GM12878 (cell line): ENCODE data around the gene IQGAP3. TPM values are rescaled to one million over a fixed set of nuclear protein-coding genes. Genes with fewer than 3 reads are reported as not detected.

Source experiments
- ATAC-seq: fragments of 200-7000 bp; cut with Tn5 transposase; 3 replicates; pipeline ENCODE4 v1.9.1; 2020; ENCODE audit warnings: mild to moderate bottlenecking, moderate library complexity
- BruUV-seq: library from RNA; stranded (reverse); fragments of 400-500 nt; replicated peaks from 2 replicates; lab custom pipeline; 2021; lab: Mats Ljungman, UMichigan
- CTCF ChIA-PET: fragments of 300-600 bp; sonication (Branson Sonifier 250); formaldehyde crosslinking; extraction: SDS; loops from one replicate; lab custom pipeline; 2021; ENCODE audit warnings: inconsistent platforms; lab: Yijun Ruan, JAX
- POLR2A ChIA-PET: fragments of 350-600 bp; formaldehyde crosslinking; extraction: SDS; loops from one replicate; lab custom pipeline; 2021; ENCODE audit warnings: inconsistent platforms; lab: Charles Lee
- RAD21 ChIA-PET: fragments of 300-600 bp; sonication (Branson Sonifier 250); formaldehyde crosslinking; loops from one replicate; lab custom pipeline; 2023; ENCODE audit warnings: antibody characterized with exemption; ENCODE audit not compliant: unreplicated experiment; lab: Charles Lee
- SMC1A ChIA-PET: fragments of 300-600 bp; sonication (Branson Sonifier 250); formaldehyde crosslinking; loops from one replicate; lab custom pipeline; 2023; ENCODE audit not compliant: unreplicated experiment, uncharacterized antibody; lab: Charles Lee
- DNase-seq: peaks from one replicate; pipeline ENCODE4 v3.0.0-alpha.2; 2011; ENCODE audit warnings: low read depth, low spot score
- FAIRE-seq: peaks from 3 replicates; lab custom pipeline; 2011; peaks lifted over from hg19 to GRCh38; lab: Jason Lieb, UNC
- H2AFZ ChIP-seq: 2 replicates; pipeline ENCODE4 v1.6.0; 2011; ENCODE audit warnings: low read depth, low read length, control low read depth; ENCODE audit not compliant: control insufficient read depth
- H3K27ac ChIP-seq: 2 replicates; pipeline ENCODE4 v1.5.1; 2011; ENCODE audit warnings: control low read depth; ENCODE audit not compliant: control insufficient read depth, insufficient read depth
- H3K27me3 ChIP-seq, 2 experiments: replicated peaks in 1 of 2; 2 replicates each; pipeline versions ENCODE4 v1.6.0 to v1.6.1; 2011; ENCODE audit warnings: low read length in 1 of 2; ENCODE audit not compliant: control insufficient read depth in 2 of 2, insufficient read depth in 2 of 2
- H3K36me3 ChIP-seq, 2 experiments: 2 replicates each; pipeline ENCODE4 v1.5.1; 2011; ENCODE audit warnings: low read length in 1 of 2; ENCODE audit not compliant: control insufficient read depth in 2 of 2, insufficient read depth in 2 of 2
- H3K4me1 ChIP-seq: 2 replicates; pipeline ENCODE4 v1.6.1; 2011; ENCODE audit warnings: mild to moderate bottlenecking, low read length, moderate library complexity, mixed read lengths; ENCODE audit not compliant: control insufficient read depth, insufficient read depth
- H3K4me2 ChIP-seq: 2 replicates; pipeline ENCODE4 v1.6.0; 2011; ENCODE audit warnings: control low read depth; ENCODE audit not compliant: control insufficient read depth, insufficient read depth
- H3K4me3 ChIP-seq: fragments of 200-600 bp; sonication (generic); 2 replicates; pipeline ENCODE4 v1.5.1; 2016
- H3K79me2 ChIP-seq: 2 replicates; pipeline ENCODE4 v1.6.0; 2011; ENCODE audit warnings: low read length; ENCODE audit not compliant: control insufficient read depth, insufficient read depth
- H3K9ac ChIP-seq: 2 replicates; pipeline ENCODE4 v1.8.0; 2011; ENCODE audit warnings: low read length, control low read depth, mixed read lengths; ENCODE audit not compliant: control insufficient read depth, insufficient read depth
- H3K9me3 ChIP-seq: replicated peaks from 3 replicates; pipeline ENCODE4 v1.5.1; 2011; ENCODE audit warnings: mild to moderate bottlenecking, low read length; ENCODE audit not compliant: control insufficient read depth, insufficient read depth
- H4K20me1 ChIP-seq: 2 replicates; pipeline ENCODE4 v1.6.0; 2011; ENCODE audit not compliant: control insufficient read depth, insufficient read depth
- BMI1 ChIP-seq: fragments of 450-650 bp; IDR thresholded peaks from 2 replicates; pipeline ENCODE4 v1.6.1; 2016; ENCODE audit warnings: mild to moderate bottlenecking, moderate library complexity, borderline replicate concordance
- FOS ChIP-seq: IDR thresholded peaks from 3 replicates; pipeline ENCODE4 v1.6.1; 2011; ENCODE audit warnings: borderline replicate concordance; ENCODE audit not compliant: insufficient read length; ENCODE audit errors: extremely low read depth
- NR2C2 ChIP-seq: IDR thresholded peaks from 2 replicates; pipeline ENCODE4 v1.6.1; 2011; ENCODE audit warnings: borderline replicate concordance, low read depth; ENCODE audit not compliant: control insufficient read depth, insufficient read length
- PML ChIP-seq: IDR thresholded peaks from 2 replicates; pipeline ENCODE4 v1.6.1; 2012; ENCODE audit warnings: low read length, inconsistent platforms
- TBL1XR1 ChIP-seq: IDR thresholded peaks from 2 replicates; pipeline ENCODE4 v1.6.1; 2012; ENCODE audit warnings: low read depth, low read length, improper control_type of control experiment
- ZZZ3 ChIP-seq: IDR thresholded peaks from 2 replicates; pipeline ENCODE4 v1.6.1; 2011; ENCODE audit warnings: low read depth; ENCODE audit not compliant: control insufficient read depth, insufficient read length
- WGBS: methylation state at CpG from one replicate; pipeline ENCODE4 v1.1.6; 2016; ENCODE audit warnings: low lambda C conversion rate; ENCODE audit not compliant: insufficient replicate concordance, insufficient coverage; ENCODE audit errors: missing lambda C conversion rate; 5-methylcytosine and 5-hydroxymethylcytosine counted together
- in situ Hi-C: fragments of 300-500 bp; cut with MboI; formaldehyde crosslinking; loops from 9 replicates; pipeline ENCODE4 v1.14.3; 2018; ENCODE audit warnings: mixed read lengths
- intact Hi-C: fragments of 100-400 bp; cut with micrococcal nuclease; formaldehyde crosslinking; loops from one replicate; pipeline ENCODE4 v1.14.2; 2022; ENCODE audit not compliant: unreplicated experiment
- polyA plus RNA-seq, 11 experiments: library from polyadenylated mRNA; depleted of rRNA in 4 of 11; unstranded in 6 of 11; stranded (reverse) in 5 of 11; fragments of >200 nt; fragmentation: Nextera tagmentation in 4 of 11; fragmentation: Illumina TruSeq in 1 of 11; extraction: Ambion mirVana in 4 of 11; extraction: Trizol in 1 of 11; gene quantifications; 1 replicate in 1 of 11; 2 replicates in 10 of 11; pipeline versions ENCODE4 v1.2.1 to v1.2.3, GENCODE V29; 2011 to 2016; ENCODE audit warnings: inconsistent platforms in 2 of 11, missing spikeins in 2 of 11, low read depth in 1 of 11
- total RNA-seq, 4 experiments: library from RNA; depleted of rRNA in 3 of 4; stranded (reverse); fragments of >200 nt in 3 of 4; fragmentation: Illumina TruSeq in 1 of 4; extraction: Trizol in 1 of 4; gene quantifications; 2 replicates each; pipeline versions ENCODE4 v1.2.1 to v1.2.3, GENCODE V29; 2013 to 2021
- TF ChIP-seq, protein P1 (sequence below): fragments of 450-650 bp; IDR thresholded peaks from 2 replicates; pipeline ENCODE4 v1.6.1; 2017; ENCODE audit warnings: antibody characterized with exemption, mild to moderate bottlenecking, moderate library complexity

Gene IQGAP3
- total and polyA plus RNA-seq, 10 of the 15 experiments (the other 5 are each of a cell fraction or from before 2014, with no cell fraction given) = 1.1 to 10.7 (median 7.9) TPM

DNA sequence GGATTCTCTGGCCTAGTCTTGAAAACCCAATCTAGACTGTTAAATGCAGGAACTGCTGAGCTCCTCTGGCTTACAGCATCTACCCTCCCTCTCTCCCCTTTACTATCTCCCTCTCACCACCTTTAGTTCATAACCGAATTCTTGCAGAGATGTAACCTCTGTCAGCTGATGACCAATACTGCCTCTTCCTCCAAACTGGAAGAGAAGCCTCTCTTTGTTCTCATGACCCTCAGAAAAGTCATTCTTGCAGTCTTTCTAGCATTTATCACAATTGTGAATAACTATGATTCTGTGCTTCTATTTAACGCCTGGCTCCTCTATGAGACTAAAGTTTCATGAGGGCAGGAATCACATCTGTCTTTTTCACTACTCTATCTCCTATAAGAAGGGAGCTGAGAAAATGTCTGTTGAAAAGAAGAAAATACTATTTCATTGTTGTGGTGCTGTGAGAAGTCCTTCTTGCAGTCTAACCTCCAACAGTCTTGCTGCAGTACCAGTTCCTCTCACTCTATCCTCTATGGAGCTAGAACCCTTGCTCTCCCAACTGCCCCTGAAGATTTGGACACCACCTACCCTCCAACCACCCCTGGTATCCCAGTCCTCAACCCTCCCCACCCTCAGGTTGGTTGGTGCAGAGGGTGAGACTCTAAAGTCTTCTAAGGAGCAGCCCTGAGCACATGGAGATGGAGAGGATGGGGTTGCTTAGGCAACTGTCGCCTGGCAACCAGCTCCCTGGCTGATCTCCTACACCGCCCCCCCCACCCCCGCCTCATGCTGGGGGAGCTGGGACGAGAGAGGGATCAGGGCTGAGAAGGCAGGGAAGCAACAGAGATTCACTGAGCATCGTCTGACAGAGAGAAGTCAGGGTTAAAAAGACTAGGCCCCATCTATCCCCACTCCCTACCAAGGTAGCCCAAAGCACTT lies 85.7 kb downstream of the IQGAP3 start:
- H4K20me1 ChIP-seq = no peaks in the 10 kb centered on the region
- peaks cover 14 to 21% of the 10 kb centered on the region in 2 experiments; a peak in 3 of 4 replicates for H3K36me3 ChIP-seq
- no peaks in the 10 kb centered on the region for H3K27me3 ChIP-seq
- no peak for FAIRE-seq
- no peak for ATAC-seq
- RAD21 ChIA-PET = interaction anchor here (0.5 to 13.6 kb wide), 7 partner anchors 11 to 344 kb away, joined by 3 to 323 read pairs (median 16); partner anchors contain the start of gene MEF2D
- no peak overlapping the region for H3K9ac ChIP-seq
- BruUV-seq = no TSS peak
- TF ChIP-seq TBL1XR1 = no peak
- peak; percentile 26; the same call in 1 of the 2 replicates for TF ChIP-seq BMI1
- TF ChIP-seq, all 136 proteins: peak for 1
- Histone ChIP-seq H3K4me2 (peak overlapping the region; percentile 82), H3K9me3 (no peaks in the 10 kb centered on the region), H3K4me1 (peaks cover 77% of the 10 kb centered on the region), H3K4me3 (peak overlapping the region; percentile 73; the same call in 1 of the 2 replicates), H2AFZ (no peak overlapping the region), H3K27ac (peak overlapping the region; percentile 96), H3K79me2 (peaks cover 90% of the 10 kb centered on the region)
- SMC1A ChIA-PET = interaction anchor here (0.6 to 21.2 kb wide), 5 partner anchors 12 to 105 kb away, joined by 3 to 460 read pairs (median 4); partner anchors contain the start of genes MEF2D and NAXE
- in situ Hi-C loops = no loop called here
- POLR2A ChIA-PET = interaction anchor here (0.6 to 23.9 kb wide), 5 partner anchors 17 to 105 kb away, joined by 3 to 630 read pairs (median 6); partner anchors contain the start of genes MEF2D and NAXE
- CTCF ChIA-PET = interaction anchor here (0.8 to 8.0 kb wide), 8 partner anchors 14 to 122 kb away, joined by 3 to 175 read pairs (median 4); partner anchors contain the start of gene MEF2D
- WGBS = 70% methylated on average over 7 of the region's 7 CpGs
- intact Hi-C loops = loop anchor here (10.0 kb wide), 1 partner anchor 118 kb away; the partner anchor contains the start of gene GPATCH4
- no peak for DNase-seq

DNA sequence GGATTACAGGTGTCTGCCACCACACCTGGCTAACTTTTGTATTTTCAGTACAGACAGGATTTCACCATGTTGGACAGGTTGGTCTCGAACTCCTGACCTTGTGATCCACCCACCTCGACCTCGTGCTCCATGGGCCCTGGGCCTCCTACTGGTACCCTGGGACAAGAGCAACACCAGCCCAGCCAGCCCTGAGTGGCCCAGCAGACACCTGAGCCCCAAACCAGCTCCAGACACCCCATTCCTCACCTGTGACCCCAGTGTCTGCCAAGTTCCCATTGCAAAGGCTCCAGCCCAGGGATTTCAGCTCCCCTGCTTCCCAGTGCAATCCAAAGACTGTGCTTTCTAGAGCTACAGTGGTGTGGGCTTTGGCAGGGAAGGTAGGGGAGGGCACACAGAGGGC lies 86.4 kb downstream of the IQGAP3 start:
- no peak for DNase-seq
- WGBS = 86% methylated on average over 3 of the region's 3 CpGs
- ChIA-PET RAD21 (interaction anchor here (1.1 to 13.6 kb wide), 4 partner anchors 17 to 85 kb away, joined by 5 to 323 read pairs (median 42); partner anchors contain the start of gene MEF2D), POLR2A (interaction anchor here (0.6 to 23.9 kb wide), 5 partner anchors 18 to 463 kb away, joined by 4 to 630 read pairs (median 5); partner anchors contain the start of gene MEF2D), CTCF (interaction anchor here (0.8 to 8.0 kb wide), 7 partner anchors 15 to 123 kb away, joined by 3 to 175 read pairs (median 3); partner anchors contain the start of gene MEF2D), SMC1A (interaction anchor here (0.6 to 21.2 kb wide), 5 partner anchors 12 to 105 kb away, joined by 3 to 460 read pairs (median 4); partner anchors contain the start of genes MEF2D and NAXE)
- TF ChIP-seq NR2C2 (no peak), PML (no peak), ZZZ3 (no peak), FOS (no peak)
- TF ChIP-seq, protein P1, sequence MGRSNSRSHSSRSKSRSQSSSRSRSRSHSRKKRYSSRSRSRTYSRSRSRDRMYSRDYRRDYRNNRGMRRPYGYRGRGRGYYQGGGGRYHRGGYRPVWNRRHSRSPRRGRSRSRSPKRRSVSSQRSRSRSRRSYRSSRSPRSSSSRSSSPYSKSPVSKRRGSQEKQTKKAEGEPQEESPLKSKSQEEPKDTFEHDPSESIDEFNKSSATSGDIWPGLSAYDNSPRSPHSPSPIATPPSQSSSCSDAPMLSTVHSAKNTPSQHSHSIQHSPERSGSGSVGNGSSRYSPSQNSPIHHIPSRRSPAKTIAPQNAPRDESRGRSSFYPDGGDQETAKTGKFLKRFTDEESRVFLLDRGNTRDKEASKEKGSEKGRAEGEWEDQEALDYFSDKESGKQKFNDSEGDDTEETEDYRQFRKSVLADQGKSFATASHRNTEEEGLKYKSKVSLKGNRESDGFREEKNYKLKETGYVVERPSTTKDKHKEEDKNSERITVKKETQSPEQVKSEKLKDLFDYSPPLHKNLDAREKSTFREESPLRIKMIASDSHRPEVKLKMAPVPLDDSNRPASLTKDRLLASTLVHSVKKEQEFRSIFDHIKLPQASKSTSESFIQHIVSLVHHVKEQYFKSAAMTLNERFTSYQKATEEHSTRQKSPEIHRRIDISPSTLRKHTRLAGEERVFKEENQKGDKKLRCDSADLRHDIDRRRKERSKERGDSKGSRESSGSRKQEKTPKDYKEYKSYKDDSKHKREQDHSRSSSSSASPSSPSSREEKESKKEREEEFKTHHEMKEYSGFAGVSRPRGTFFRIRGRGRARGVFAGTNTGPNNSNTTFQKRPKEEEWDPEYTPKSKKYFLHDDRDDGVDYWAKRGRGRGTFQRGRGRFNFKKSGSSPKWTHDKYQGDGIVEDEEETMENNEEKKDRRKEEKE = no peak
- no peak for ATAC-seq
- Histone ChIP-seq H2AFZ (no peak overlapping the region), H3K9me3 (no peaks in the 10 kb centered on the region), H3K79me2 (peaks cover 85% of the 10 kb centered on the region), H3K27me3 (no peaks in the 10 kb centered on the region), H3K9ac (no peak overlapping the region), H3K36me3 (peaks cover 16 to 27% of the 10 kb centered on the region in 2 experiments), H3K4me2 (0 out of 2 replicates have a peak overlapping the region, but pooled peaks have one; percentile 38), H3K4me3 (no peak overlapping the region), H3K27ac (peak overlapping the region; percentile 54), H3K4me1 (peaks cover 77% of the 10 kb centered on the region), H4K20me1 (no peaks in the 10 kb centered on the region)
- in situ Hi-C loops (no loop called here), intact Hi-C loops (loop anchor here (10.0 kb wide), 1 partner anchor 119 kb away; the partner anchor contains the start of gene GPATCH4)
- BruUV-seq = no TSS peak
- no peak for FAIRE-seq
